ENCODE data around the gene PYHIN1. TPM values are rescaled to one million over a fixed set of nuclear protein-coding genes. Genes with fewer than 3 reads are reported as not detected.

Gene PYHIN1
- total and polyA plus RNA-seq, 2 experiments from 2014 or later, result not detected

DNA sequence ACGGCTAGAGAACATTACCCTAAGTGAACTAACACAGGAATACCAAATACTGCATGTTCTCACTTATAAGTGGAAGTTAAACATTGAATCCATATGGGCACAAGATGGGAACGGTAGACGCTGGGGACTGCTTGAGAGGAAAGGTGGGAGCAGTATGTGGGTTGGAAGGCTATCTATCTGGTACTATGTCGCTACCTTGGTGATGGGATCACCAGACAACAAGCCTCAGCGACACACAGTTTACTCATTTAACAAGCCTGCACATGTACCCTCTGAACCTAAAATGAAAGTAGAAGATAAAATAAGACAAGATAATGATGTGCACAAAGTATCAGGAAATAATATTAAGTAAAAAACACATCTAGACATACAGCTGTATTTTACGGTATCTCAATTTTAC lies 819 bp downstream of the PYHIN1 start:
- Mint-ChIP-seq H3K27me3 (ENCODE audit: insufficient read depth, low read depth, poor library complexity) (no peaks in the 10 kb centered on the region), H3K27ac (no peak overlapping the region), H3K4me3 (no peak overlapping the region), H3K4me1 (no peaks in the 10 kb centered on the region), H3K9me3 (peaks cover 4% of the 10 kb centered on the region), H3K36me3 (ENCODE audit: low read depth) (peaks cover 4% of the 10 kb centered on the region; the same call in 1 of the 3 replicates)
- H2AFZ ChIP-seq, result no peak overlapping the region
- no peaks in the 10 kb centered on the region for H3F3A ChIP-seq (replicated peaks; ENCODE audit: low read depth)
- DNase-seq (ENCODE audit: low spot score), result no peak
- 0 out of 2 replicates have a peak, but pooled peaks cover 4% of the 10 kb centered on the region for H3K36me3 ChIP-seq (ENCODE audit: insufficient read depth)
- no peak overlapping the region for H3K4me2 ChIP-seq
- TF ChIP-seq EZH2phosphoT487 (IDR thresholded peaks at IDR 0.05; ENCODE audit: unreplicated experiment) (no peak), NANOG (IDR thresholded peaks at IDR 0.05; ENCODE audit: borderline replicate concordance) (no peak)
- TF ChIP-seq, protein P1, sequence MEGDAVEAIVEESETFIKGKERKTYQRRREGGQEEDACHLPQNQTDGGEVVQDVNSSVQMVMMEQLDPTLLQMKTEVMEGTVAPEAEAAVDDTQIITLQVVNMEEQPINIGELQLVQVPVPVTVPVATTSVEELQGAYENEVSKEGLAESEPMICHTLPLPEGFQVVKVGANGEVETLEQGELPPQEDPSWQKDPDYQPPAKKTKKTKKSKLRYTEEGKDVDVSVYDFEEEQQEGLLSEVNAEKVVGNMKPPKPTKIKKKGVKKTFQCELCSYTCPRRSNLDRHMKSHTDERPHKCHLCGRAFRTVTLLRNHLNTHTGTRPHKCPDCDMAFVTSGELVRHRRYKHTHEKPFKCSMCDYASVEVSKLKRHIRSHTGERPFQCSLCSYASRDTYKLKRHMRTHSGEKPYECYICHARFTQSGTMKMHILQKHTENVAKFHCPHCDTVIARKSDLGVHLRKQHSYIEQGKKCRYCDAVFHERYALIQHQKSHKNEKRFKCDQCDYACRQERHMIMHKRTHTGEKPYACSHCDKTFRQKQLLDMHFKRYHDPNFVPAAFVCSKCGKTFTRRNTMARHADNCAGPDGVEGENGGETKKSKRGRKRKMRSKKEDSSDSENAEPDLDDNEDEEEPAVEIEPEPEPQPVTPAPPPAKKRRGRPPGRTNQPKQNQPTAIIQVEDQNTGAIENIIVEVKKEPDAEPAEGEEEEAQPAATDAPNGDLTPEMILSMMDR (conservative IDR thresholded peaks at IDR 0.05; ENCODE audit: low read depth in 2 of 2), result no peak
- no peak overlapping the region for H3K4me3 ChIP-seq
- no peak for ATAC-seq
- H4K20me1 ChIP-seq (replicated peaks; ENCODE audit: insufficient read depth), result no peaks in the 10 kb centered on the region
- no peaks in the 10 kb centered on the region for H3K79me2 ChIP-seq (replicated peaks; ENCODE audit: insufficient read depth)
- no peak overlapping the region for H3K27ac ChIP-seq (ENCODE audit: low read depth)
- no peaks in the 10 kb centered on the region for H3K9me2 ChIP-seq (ENCODE audit: insufficient read depth)
- no peaks in the 10 kb centered on the region for H3K4me1 ChIP-seq (ENCODE audit: insufficient read depth)
- H3K27me3 ChIP-seq (ENCODE audit: insufficient read depth), result no peaks in the 10 kb centered on the region

DNA sequence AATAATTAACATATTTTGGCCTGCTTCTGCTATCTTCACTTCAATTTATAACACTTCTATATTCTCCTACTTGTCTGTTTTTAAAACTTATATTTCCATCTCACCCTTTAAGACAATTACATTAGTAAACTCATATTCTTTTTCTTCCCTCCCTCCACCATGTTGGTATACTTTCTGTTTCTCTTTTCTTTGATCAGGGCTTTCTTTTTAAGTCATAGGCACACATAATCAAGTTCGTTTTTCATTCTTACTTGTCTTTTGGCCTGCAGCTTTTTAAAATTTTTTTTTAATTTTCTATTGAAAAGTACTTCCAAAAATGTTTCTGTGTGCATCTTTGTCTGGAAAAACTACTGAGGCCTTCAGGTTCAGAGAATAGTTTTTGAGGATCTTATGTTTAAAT lies 2.3 kb downstream of the PYHIN1 start:
- H3K4me2 ChIP-seq, result no peak overlapping the region
- H3K36me3 Mint-ChIP-seq (ENCODE audit: low read depth), result no peaks in the 10 kb centered on the region
- no peaks in the 10 kb centered on the region for H3K9me3 Mint-ChIP-seq
- H3K27ac ChIP-seq (ENCODE audit: low read depth), result no peak overlapping the region
- H3K9me2 ChIP-seq (ENCODE audit: insufficient read depth), result no peaks in the 10 kb centered on the region
- no peak overlapping the region for H3K4me3 ChIP-seq
- no peaks in the 10 kb centered on the region for H3K36me3 ChIP-seq (ENCODE audit: insufficient read depth)
- no peaks in the 10 kb centered on the region for H3K4me1 ChIP-seq (ENCODE audit: insufficient read depth)
- ATAC-seq, result no peak
- H4K20me1 ChIP-seq (replicated peaks; ENCODE audit: insufficient read depth), result no peaks in the 10 kb centered on the region
- H2AFZ ChIP-seq, result no peak overlapping the region
- no peak for DNase-seq (ENCODE audit: low spot score)
- H3K4me3 Mint-ChIP-seq, result no peak overlapping the region
- no peaks in the 10 kb centered on the region for H3F3A ChIP-seq (replicated peaks; ENCODE audit: low read depth)
- H3K4me1 Mint-ChIP-seq, result no peaks in the 10 kb centered on the region
- no peak overlapping the region for H3K27ac Mint-ChIP-seq
- no peaks in the 10 kb centered on the region for H3K27me3 ChIP-seq (ENCODE audit: insufficient read depth)
- H3K27me3 Mint-ChIP-seq (ENCODE audit: insufficient read depth, low read depth, poor library complexity), result no peaks in the 10 kb centered on the region
- no peaks in the 10 kb centered on the region for H3K79me2 ChIP-seq (replicated peaks; ENCODE audit: insufficient read depth)
- TF ChIP-seq ZNF114 (CRISPR knock-in tag; IDR thresholded peaks at IDR 0.05) (no peak), ZNF331 (CRISPR knock-in tag; IDR thresholded peaks at IDR 0.05; ENCODE audit: low read depth) (no peak), JUNB (IDR thresholded peaks at IDR 0.05; ENCODE audit: unreplicated experiment) (no peak), CREB1 (CRISPR knock-in tag; IDR thresholded peaks at IDR 0.05; ENCODE audit: low read depth) (no peak), POLR2AphosphoS5 (IDR thresholded peaks at IDR 0.05; ENCODE audit: low read depth) (no peak), EZH2 (IDR thresholded peaks at IDR 0.05; ENCODE audit: low read depth, unreplicated experiment) (no peak), STAT1 (IDR thresholded peaks at IDR 0.05; ENCODE audit: unreplicated experiment) (no peak), NANOG (IDR thresholded peaks at IDR 0.05; ENCODE audit: borderline replicate concordance) (no peak), EZH2phosphoT487 (IDR thresholded peaks at IDR 0.05; ENCODE audit: unreplicated experiment) (no peak)
- TF ChIP-seq, protein P2, sequence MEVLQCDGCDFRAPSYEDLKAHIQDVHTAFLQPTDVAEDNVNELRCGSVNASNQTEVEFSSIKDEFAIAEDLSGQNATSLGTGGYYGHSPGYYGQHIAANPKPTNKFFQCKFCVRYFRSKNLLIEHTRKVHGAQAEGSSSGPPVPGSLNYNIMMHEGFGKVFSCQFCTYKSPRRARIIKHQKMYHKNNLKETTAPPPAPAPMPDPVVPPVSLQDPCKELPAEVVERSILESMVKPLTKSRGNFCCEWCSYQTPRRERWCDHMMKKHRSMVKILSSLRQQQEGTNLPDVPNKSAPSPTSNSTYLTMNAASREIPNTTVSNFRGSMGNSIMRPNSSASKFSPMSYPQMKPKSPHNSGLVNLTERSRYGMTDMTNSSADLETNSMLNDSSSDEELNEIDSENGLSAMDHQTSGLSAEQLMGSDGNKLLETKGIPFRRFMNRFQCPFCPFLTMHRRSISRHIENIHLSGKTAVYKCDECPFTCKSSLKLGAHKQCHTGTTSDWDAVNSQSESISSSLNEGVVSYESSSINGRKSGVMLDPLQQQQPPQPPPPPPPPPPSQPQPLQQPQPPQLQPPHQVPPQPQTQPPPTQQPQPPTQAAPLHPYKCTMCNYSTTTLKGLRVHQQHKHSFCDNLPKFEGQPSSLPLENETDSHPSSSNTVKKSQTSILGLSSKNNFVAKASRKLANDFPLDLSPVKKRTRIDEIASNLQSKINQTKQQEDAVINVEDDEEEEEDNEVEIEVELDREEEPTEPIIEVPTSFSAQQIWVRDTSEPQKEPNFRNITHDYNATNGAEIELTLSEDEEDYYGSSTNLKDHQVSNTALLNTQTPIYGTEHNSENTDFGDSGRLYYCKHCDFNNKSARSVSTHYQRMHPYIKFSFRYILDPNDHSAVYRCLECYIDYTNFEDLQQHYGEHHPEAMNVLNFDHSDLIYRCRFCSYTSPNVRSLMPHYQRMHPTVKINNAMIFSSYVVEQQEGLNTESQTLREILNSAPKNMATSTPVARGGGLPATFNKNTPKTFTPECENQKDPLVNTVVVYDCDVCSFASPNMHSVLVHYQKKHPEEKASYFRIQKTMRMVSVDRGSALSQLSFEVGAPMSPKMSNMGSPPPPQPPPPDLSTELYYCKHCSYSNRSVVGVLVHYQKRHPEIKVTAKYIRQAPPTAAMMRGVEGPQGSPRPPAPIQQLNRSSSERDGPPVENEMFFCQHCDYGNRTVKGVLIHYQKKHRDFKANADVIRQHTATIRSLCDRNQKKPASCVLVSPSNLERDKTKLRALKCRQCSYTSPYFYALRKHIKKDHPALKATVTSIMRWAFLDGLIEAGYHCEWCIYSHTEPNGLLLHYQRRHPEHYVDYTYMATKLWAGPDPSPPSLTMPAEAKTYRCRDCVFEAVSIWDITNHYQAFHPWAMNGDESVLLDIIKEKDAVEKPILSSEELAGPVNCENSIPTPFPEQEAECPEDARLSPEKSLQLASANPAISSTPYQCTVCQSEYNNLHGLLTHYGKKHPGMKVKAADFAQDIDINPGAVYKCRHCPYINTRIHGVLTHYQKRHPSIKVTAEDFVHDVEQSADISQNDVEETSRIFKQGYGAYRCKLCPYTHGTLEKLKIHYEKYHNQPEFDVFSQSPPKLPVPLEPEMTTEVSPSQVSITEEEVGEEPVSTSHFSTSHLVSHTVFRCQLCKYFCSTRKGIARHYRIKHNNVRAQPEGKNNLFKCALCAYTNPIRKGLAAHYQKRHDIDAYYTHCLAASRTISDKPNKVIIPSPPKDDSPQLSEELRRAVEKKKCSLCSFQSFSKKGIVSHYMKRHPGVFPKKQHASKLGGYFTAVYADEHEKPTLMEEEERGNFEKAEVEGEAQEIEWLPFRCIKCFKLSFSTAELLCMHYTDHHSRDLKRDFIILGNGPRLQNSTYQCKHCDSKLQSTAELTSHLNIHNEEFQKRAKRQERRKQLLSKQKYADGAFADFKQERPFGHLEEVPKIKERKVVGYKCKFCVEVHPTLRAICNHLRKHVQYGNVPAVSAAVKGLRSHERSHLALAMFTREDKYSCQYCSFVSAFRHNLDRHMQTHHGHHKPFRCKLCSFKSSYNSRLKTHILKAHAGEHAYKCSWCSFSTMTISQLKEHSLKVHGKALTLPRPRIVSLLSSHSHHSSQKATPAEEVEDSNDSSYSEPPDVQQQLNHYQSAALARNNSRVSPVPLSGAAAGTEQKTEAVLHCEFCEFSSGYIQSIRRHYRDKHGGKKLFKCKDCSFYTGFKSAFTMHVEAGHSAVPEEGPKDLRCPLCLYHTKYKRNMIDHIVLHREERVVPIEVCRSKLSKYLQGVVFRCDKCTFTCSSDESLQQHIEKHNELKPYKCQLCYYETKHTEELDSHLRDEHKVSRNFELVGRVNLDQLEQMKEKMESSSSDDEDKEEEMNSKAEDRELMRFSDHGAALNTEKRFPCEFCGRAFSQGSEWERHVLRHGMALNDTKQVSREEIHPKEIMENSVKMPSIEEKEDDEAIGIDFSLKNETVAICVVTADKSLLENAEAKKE (CRISPR knock-in tag; IDR thresholded peaks at IDR 0.05), result no peak
- TF ChIP-seq, protein P1 (conservative IDR thresholded peaks at IDR 0.05; ENCODE audit: low read depth in 2 of 2), result no peak
